HepG2 (cell line): Measurements from ENCODE around the gene ATF6. TPM values are rescaled to one million over a fixed set of nuclear protein-coding genes. Genes with fewer than 3 reads are reported as not detected.

ENCODE experiments used
- ATAC-seq: fragments of 200-7000 bp; cut with Tn5 transposase; 3 replicates; pipeline ENCODE4 v1.9.1; 2020; ENCODE audit warnings: mild to moderate bottlenecking, moderate library complexity
- BruUV-seq: library from RNA; stranded (reverse); fragments of 400-500 nt; replicated peaks from 2 replicates; lab custom pipeline; 2021; lab: Mats Ljungman, UMichigan
- CTCF ChIA-PET: fragments of 300-600 bp; formaldehyde crosslinking; extraction: SDS; loops from one replicate; lab custom pipeline; 2021; ENCODE audit warnings: low total read pairs, inconsistent platforms, low intra/inter-chr PET ratio; lab: Yijun Ruan, JAX
- POLR2A ChIA-PET: fragments of 350-600 bp; sonication (Branson Sonifier 250); formaldehyde crosslinking; loops from one replicate; lab custom pipeline; 2020; ENCODE audit warnings: antibody characterized with exemption, inconsistent platforms; lab: Yijun Ruan, JAX
- DNase-seq: peaks from one replicate; pipeline ENCODE4 v3.0.0-alpha.2; 2015; ENCODE audit warnings: low spot score
- FAIRE-seq: peaks from 3 replicates; lab custom pipeline; 2011; peaks lifted over from hg19 to GRCh38; lab: Jason Lieb, UNC
- H2AFZ ChIP-seq: one replicate; pipeline ENCODE4 v1.6.1; 2011; ENCODE audit warnings: low read length, inconsistent platforms
- H3K27ac ChIP-seq: fragments of 300-600 bp; 3 replicates; pipeline ENCODE4 v1.8.0; 2011; ENCODE audit warnings: mixed run types, mild to moderate bottlenecking, mixed read lengths, low read length, inconsistent platforms; ENCODE audit not compliant: insufficient read depth; ENCODE audit errors: extremely low read length
- H3K27me3 ChIP-seq, 2 experiments: fragments of 200-600 bp in 1 of 2; 2 replicates in 1 of 2; 3 replicates in 1 of 2; pipeline versions ENCODE4 v1.6.0 to v1.8.0; 2011; ENCODE audit warnings: low read length in 2 of 2, mild to moderate bottlenecking in 2 of 2, moderate library complexity in 2 of 2, inconsistent platforms in 1 of 2; ENCODE audit not compliant: insufficient read depth in 2 of 2, control insufficient read depth in 1 of 2
- H3K36me3 ChIP-seq, 2 experiments: fragments of 200-600 bp in 1 of 2; replicated peaks in 1 of 2; 2 replicates in 1 of 2; 3 replicates in 1 of 2; pipeline versions ENCODE4 v1.5.1 to v1.8.0; 2011; ENCODE audit warnings: low read length in 2 of 2, inconsistent platforms in 1 of 2; ENCODE audit not compliant: insufficient read depth in 2 of 2, control insufficient read depth in 1 of 2
- H3K4me1 ChIP-seq: 2 replicates; pipeline ENCODE4 v1.5.1; 2012; ENCODE audit warnings: low read length, inconsistent platforms; ENCODE audit not compliant: insufficient read depth
- H3K4me2 ChIP-seq: 2 replicates; pipeline ENCODE4 v1.6.0; 2011; ENCODE audit warnings: low read depth, low read length, inconsistent platforms
- H3K4me3 ChIP-seq, 3 experiments: fragments of 200-600 bp in 1 of 3; sonication (generic), shearing (Covaris generic) in 1 of 3; replicated peaks in 1 of 3; 2 replicates each; pipeline ENCODE4 v1.5.1; 2011 to 2016; ENCODE audit warnings: low read length in 3 of 3, inconsistent platforms in 2 of 3, low read depth in 2 of 3, mild to moderate bottlenecking in 2 of 3, control low read depth in 1 of 3, mixed read lengths in 1 of 3; ENCODE audit not compliant: insufficient read depth in 1 of 3
- H3K79me2 ChIP-seq: one replicate; pipeline ENCODE4 v1.6.1; 2011; ENCODE audit warnings: low read length, inconsistent platforms; ENCODE audit not compliant: insufficient read depth
- H3K9ac ChIP-seq: 2 replicates; pipeline ENCODE4 v1.6.0; 2011; ENCODE audit warnings: mild to moderate bottlenecking, low read depth, low read length, inconsistent platforms; ENCODE audit not compliant: insufficient read depth
- H3K9me3 ChIP-seq: 2 replicates; pipeline ENCODE4 v1.5.1; 2012; ENCODE audit warnings: mild to moderate bottlenecking, low read length
- H4K20me1 ChIP-seq: 2 replicates; pipeline ENCODE4 v1.6.0; 2011; ENCODE audit warnings: inconsistent platforms, mild to moderate bottlenecking, low read length, moderate library complexity; ENCODE audit not compliant: insufficient read depth
- AGO1 ChIP-seq: fragments of 200-400 bp; formaldehyde crosslinking; IDR thresholded peaks from 2 replicates; pipeline ENCODE4 v1.6.1; 2017; ENCODE audit warnings: mild to moderate bottlenecking, low read depth, low read length, moderate library complexity; ENCODE audit not compliant: poor library complexity, severe bottlenecking
- DPF2 ChIP-seq: sonication (generic); formaldehyde crosslinking; IDR thresholded peaks from 2 replicates; pipeline ENCODE4 v1.4.0; 2020; ENCODE audit warnings: mild to moderate bottlenecking, low read depth, missing genetic modification reagents, borderline replicate concordance
- EHMT2 ChIP-seq: fragments of 200-600 bp; sonication (generic); IDR thresholded peaks from 2 replicates; pipeline ENCODE4 v1.7.0; 2017; ENCODE audit warnings: antibody characterized with exemption, low read depth, low read length, borderline replicate concordance
- EP300 ChIP-seq, 3 experiments: sonication (generic) in 1 of 3; formaldehyde crosslinking in 1 of 3; IDR thresholded peaks; 2 replicates each; pipeline versions ENCODE4 v1.5.1 to v1.6.1; 2011 to 2020; ENCODE audit warnings: low read depth in 2 of 3, low read length in 2 of 3, borderline replicate concordance in 1 of 3, improper control_type of control experiment in 1 of 3, mild to moderate bottlenecking in 1 of 3, missing genetic modification reagents in 1 of 3, moderate library complexity in 1 of 3
- FOXA3 ChIP-seq: IDR thresholded peaks from 2 replicates; pipeline ENCODE4 v1.6.1; 2016; ENCODE audit warnings: missing genetic modification reagents, missing compliant biosample characterization
- IKZF5 ChIP-seq: IDR thresholded peaks from 2 replicates; pipeline ENCODE4 v1.6.1; 2018; ENCODE audit warnings: missing genetic modification reagents, mild to moderate bottlenecking, missing compliant biosample characterization
- MAF1 ChIP-seq: sonication (generic); formaldehyde crosslinking; IDR thresholded peaks from 2 replicates; pipeline ENCODE4 v1.5.0; 2020; ENCODE audit warnings: missing genetic modification reagents, borderline replicate concordance
- MYPOP ChIP-seq: sonication (generic); formaldehyde crosslinking; IDR thresholded peaks from 2 replicates; pipeline ENCODE4 v1.8.1; 2023; ENCODE audit warnings: mild to moderate bottlenecking, moderate library complexity, missing genetic modification reagents
- NKX3-1 ChIP-seq: sonication (generic); formaldehyde crosslinking; IDR thresholded peaks from 2 replicates; pipeline ENCODE4 v1.5.0; 2020; ENCODE audit warnings: missing genetic modification reagents
- SALL2 ChIP-seq: sonication (generic); formaldehyde crosslinking; IDR thresholded peaks from 2 replicates; pipeline ENCODE4 v1.8.1; 2023; ENCODE audit warnings: mild to moderate bottlenecking, missing genetic modification reagents, inconsistent platforms
- ZNF354B ChIP-seq: sonication (generic); formaldehyde crosslinking; IDR thresholded peaks from 2 replicates; pipeline ENCODE4 v1.8.0; 2022; ENCODE audit warnings: mild to moderate bottlenecking, missing genetic modification reagents
- ZNF367 ChIP-seq: sonication (generic); formaldehyde crosslinking; IDR thresholded peaks from 2 replicates; pipeline ENCODE4 v1.4.0; 2020; ENCODE audit warnings: missing genetic modification reagents, borderline replicate concordance
- WGBS: methylation state at CpG from one replicate; pipeline ENCODE4 v1.1.6; 2017; ENCODE audit warnings: low lambda C conversion rate; 5-methylcytosine and 5-hydroxymethylcytosine counted together
- in situ Hi-C: cut with HindIII; loops from 2 replicates; pipeline ENCODE4 v1.10.0; 2017; ENCODE audit warnings: low pct_unique_long_range_greater_than_20kb; ENCODE audit not compliant: extremely low pct_ligation_motif_present
- intact Hi-C: fragments of 100-400 bp; cut with micrococcal nuclease; formaldehyde crosslinking; loops from one replicate; pipeline ENCODE4 v1.10.0; 2022; ENCODE audit not compliant: unreplicated experiment
- polyA plus RNA-seq, 8 experiments: library from polyadenylated mRNA; depleted of rRNA in 3 of 8; stranded (reverse) in 7 of 8; unstranded in 1 of 8; fragments of >200 nt; fragmentation: Illumina TruSeq in 4 of 8; extraction: Trizol in 4 of 8; gene quantifications; 2 replicates each; pipeline versions ENCODE4 v1.2.1 to v1.2.3, GENCODE V29; 2011 to 2016; ENCODE audit warnings: low read depth in 4 of 8, missing spikeins in 1 of 8, mixed read lengths in 1 of 8; ENCODE audit not compliant: insufficient read depth in 1 of 8
- total RNA-seq, 5 experiments: library from RNA; depleted of rRNA; stranded (reverse); fragments of >200 nt; fragmentation: Illumina TruSeq; extraction: Trizol; gene quantifications; 2 replicates each; pipeline ENCODE4 v1.2.3, GENCODE V29; 2016; ENCODE audit warnings: low read depth in 1 of 5
- TF ChIP-seq, protein P1 (sequence below): sonication (generic); formaldehyde crosslinking; IDR thresholded peaks from 2 replicates; pipeline ENCODE4 v1.9.0; 2022; ENCODE audit warnings: low read depth, missing genetic modification reagents
- TF ChIP-seq, protein P2 (sequence below): IDR thresholded peaks from 2 replicates; pipeline ENCODE4 v1.6.1; 2016; ENCODE audit warnings: missing genetic modification reagents, missing compliant biosample characterization

The ATF6 gene
- total and polyA plus RNA-seq, 2 of the 13 experiments (the other 11 are each of a cell fraction or from before 2014, with no cell fraction given) = 13.2 to 14.5 TPM

- 83% methylated on average over 2 of the region's 2 CpGs for WGBS
- Histone ChIP-seq H4K20me1 (no peaks in the 10 kb centered on the region), H3K4me1 (no peaks in the 10 kb centered on the region), H3K9me3 (no peaks in the 10 kb centered on the region), H3K4me3 (no peak overlapping the region), H2AFZ (no peak overlapping the region), H3K9ac (no peak overlapping the region), H3K36me3 (no peaks in the 10 kb centered on the region; a peak in 1 of 5 replicates), H3K27ac (no peak overlapping the region), H3K79me2 (no peaks in the 10 kb centered on the region), H3K27me3 (no peaks in the 10 kb centered on the region), H3K4me2 (no peak overlapping the region)
- CTCF ChIA-PET = no interaction called here
- POLR2A ChIA-PET = no interaction called here
- intact Hi-C loops = no loop called here
- DNase-seq (no peak), FAIRE-seq (no peak), ATAC-seq (no peak)
- BruUV-seq = no TSS peak
- no peak for TF ChIP-seq DPF2
- TF ChIP-seq SALL2 (CRISPR knock-in tag) = no peak
- TF ChIP-seq AGO1 = no peak
- TF ChIP-seq, protein P1, sequence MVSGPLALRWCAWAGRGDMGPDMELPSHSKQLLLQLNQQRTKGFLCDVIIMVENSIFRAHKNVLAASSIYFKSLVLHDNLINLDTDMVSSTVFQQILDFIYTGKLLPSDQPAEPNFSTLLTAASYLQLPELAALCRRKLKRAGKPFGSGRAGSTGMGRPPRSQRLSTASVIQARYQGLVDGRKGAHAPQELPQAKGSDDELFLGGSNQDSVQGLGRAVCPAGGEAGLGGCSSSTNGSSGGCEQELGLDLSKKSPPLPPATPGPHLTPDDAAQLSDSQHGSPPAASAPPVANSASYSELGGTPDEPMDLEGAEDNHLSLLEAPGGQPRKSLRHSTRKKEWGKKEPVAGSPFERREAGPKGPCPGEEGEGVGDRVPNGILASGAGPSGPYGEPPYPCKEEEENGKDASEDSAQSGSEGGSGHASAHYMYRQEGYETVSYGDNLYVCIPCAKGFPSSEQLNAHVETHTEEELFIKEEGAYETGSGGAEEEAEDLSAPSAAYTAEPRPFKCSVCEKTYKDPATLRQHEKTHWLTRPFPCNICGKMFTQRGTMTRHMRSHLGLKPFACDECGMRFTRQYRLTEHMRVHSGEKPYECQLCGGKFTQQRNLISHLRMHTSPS (CRISPR knock-in tag) = no peak
- TF ChIP-seq ZNF354B (CRISPR knock-in tag) = no peak
- TF ChIP-seq FOXA3 (CRISPR knock-in tag) = no peak
- TF ChIP-seq NKX3-1 (CRISPR knock-in tag) = no peak
- no peak for TF ChIP-seq MAF1 (CRISPR knock-in tag)
- TF ChIP-seq IKZF5 = no peak
- no peak for TF ChIP-seq EHMT2
- no peak for TF ChIP-seq ZNF367
- no peak for TF ChIP-seq MYPOP (CRISPR knock-in tag)
- TF ChIP-seq, protein P2, sequence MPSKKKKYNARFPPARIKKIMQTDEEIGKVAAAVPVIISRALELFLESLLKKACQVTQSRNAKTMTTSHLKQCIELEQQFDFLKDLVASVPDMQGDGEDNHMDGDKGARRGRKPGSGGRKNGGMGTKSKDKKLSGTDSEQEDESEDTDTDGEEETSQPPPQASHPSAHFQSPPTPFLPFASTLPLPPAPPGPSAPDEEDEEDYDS (CRISPR knock-in tag) = no peak
- no peak for TF ChIP-seq EP300 (IDR thresholded peaks at IDR 0.05; ENCODE audit: low read depth in 2 of 2, low read length in 2 of 2)
- TF ChIP-seq EP300 (CRISPR knock-in tag; IDR thresholded peaks at IDR 0.05; ENCODE audit: borderline replicate concordance) = no peak
- in situ Hi-C loops = no loop called here
Measured at GRCh38 chr1:161839591-161839990, 73.5 kb downstream of the ATF6 start.
